ENCODE measurements around the gene MAD1L1. TPM values are rescaled to one million over a fixed set of nuclear protein-coding genes. Genes with fewer than 3 reads are reported as not detected.

The MAD1L1 gene
- total and polyA plus RNA-seq, 8 donors: 21.4 to 58.8 (median 22.5) TPM

DNA sequence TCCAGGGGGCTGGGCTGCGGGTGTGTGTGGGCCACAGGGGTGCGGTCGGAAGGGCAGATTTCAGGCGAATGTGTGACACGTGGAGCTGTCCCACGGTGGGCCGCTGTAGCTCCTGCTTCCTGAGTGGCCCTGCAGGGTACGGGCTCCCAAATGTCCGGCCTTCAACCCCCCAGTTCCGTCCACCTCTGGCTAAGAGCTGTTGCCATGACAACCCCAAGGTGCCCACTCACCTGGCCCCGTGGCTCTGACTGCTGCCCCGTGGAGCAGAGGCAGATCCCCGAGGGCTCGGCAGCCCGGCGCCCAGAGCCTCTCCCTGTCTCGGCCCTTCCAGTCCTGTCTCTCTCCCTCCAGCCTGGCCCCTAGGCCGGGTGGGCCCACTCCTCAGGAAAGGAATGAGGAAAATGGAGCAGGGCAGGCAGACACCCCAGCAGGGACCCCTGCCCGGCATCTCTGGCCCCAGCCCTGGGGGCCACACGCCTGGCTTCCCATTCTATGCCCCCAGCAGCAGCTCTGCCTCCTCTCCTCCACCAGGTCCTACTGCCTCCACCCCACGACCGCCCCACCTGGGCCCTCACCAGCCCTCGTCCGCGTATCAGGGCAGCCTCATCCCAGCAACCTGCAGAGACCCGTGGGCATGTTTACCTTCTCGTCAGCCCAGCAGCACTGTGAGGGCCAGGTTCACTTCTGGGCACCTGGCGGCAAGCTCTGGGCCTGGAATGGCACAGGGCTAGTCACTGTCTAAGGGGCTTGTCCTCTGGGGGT is 347.1 kb downstream of the MAD1L1 start:
- intact Hi-C loops (cut with DNase I): no loop called here
- ATAC-seq: no peak
- Histone ChIP-seq H3K27me3 (no peaks in the 10 kb centered on the region), H3K27ac (no peak overlapping the region), H3K4me1 (no peaks in the 10 kb centered on the region), H3K36me3 (peaks cover 0 to 39% of the 10 kb centered on the region in 2 donors), H3K4me3 (no peak overlapping the region), H3K9me3 (peaks cover 0 to 2% of the 10 kb centered on the region in 2 donors)
- TF ChIP-seq, protein P1, sequence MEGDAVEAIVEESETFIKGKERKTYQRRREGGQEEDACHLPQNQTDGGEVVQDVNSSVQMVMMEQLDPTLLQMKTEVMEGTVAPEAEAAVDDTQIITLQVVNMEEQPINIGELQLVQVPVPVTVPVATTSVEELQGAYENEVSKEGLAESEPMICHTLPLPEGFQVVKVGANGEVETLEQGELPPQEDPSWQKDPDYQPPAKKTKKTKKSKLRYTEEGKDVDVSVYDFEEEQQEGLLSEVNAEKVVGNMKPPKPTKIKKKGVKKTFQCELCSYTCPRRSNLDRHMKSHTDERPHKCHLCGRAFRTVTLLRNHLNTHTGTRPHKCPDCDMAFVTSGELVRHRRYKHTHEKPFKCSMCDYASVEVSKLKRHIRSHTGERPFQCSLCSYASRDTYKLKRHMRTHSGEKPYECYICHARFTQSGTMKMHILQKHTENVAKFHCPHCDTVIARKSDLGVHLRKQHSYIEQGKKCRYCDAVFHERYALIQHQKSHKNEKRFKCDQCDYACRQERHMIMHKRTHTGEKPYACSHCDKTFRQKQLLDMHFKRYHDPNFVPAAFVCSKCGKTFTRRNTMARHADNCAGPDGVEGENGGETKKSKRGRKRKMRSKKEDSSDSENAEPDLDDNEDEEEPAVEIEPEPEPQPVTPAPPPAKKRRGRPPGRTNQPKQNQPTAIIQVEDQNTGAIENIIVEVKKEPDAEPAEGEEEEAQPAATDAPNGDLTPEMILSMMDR (IDR thresholded peaks at IDR 0.05): no peak
- peak in 1 of 4 donors; percentile 76 for DNase-seq

DNA sequence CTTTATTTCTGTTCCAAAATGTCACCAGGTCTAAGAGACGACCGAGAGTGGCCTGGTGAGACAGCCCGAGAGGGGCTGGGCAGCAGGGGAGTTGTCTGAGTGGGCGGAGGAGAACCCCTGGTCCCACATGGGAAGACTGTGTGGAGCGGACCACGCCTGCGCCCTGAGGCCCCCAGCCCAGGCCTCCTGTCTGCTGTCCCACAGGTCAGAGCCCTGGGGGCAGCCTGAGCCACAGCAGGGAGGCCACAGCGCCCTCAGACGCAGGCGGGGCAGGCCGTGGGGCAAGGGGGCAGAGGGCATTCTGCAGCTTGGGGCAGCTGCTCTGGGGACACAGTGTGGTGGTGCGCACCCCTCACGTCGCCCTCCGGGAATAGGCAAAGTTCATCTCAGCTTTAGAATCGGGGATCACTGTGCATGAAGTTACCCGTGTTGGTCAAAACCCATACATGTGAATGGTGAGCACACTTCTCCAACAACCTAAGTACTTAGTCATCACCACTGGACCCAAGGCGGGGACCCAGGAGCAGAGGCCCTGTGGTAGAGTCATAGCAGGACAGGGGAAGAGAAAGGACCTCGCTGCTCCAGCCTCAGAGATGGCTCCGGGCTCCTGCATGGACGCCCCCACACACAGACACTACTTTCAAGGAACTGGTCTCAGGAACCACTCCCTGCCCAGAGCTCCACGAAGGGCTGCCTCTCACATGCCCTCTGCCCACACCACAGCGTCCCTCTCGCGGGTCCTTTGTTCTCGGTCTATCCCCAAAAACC is 348.0 kb downstream of the MAD1L1 start:
- Histone ChIP-seq H3K36me3 (peaks cover 0 to 46% of the 10 kb centered on the region in 2 donors), H3K4me3 (no peak overlapping the region), H3K4me1 (no peaks in the 10 kb centered on the region), H3K27me3 (no peaks in the 10 kb centered on the region), H3K9me3 (peaks cover 0 to 2% of the 10 kb centered on the region in 2 donors), H3K27ac (no peak overlapping the region)
- TF ChIP-seq, protein P1 (IDR thresholded peaks at IDR 0.05): no peak
- intact Hi-C loops (cut with DNase I): no loop called here
- DNase-seq (peak in 1 of 4 donors; percentile 62), ATAC-seq (no peak)

DNA sequence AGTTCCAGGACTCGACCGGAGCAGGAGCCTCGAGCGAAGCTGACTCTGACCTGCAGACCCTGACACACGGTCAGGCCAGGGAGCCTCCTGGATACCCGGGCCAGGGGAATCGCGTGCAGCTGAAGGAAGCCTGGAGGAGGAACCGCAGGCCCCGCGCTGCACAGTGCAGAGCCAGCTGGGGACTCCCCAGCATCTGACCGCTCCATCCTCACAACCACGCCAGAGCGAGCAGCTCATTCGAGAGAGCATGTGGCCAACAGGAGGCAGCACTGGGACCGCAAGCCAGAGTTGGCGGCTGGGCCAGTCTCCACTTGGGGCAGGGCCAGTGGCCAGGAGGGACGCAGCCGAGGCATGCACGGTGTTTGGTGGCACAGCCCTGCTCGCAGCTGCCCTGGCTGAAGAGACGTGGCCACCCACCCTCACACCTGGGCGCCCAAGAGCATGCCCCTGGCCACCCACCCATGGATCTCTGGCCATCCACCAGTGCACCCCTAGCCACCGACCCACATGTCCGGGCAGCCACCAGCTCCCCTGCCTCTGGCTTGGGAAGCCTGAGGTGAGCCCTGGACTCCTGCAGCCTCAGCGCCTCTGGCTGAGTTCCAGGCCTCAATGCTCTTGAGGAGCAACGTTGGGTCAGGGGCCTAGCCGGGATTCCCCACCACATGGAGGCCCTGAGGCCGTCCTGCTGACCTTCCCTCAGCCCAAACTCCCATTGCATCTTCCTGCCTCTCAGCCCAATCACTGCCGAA is 348.7 kb downstream of the MAD1L1 start:
- intact Hi-C loops (cut with DNase I): no loop called here
- no peaks in the 10 kb centered on the region for H3K4me1 ChIP-seq
- no peak for ATAC-seq
- no peak overlapping the region for H3K4me3 ChIP-seq
- H3K27me3 ChIP-seq: no peaks in the 10 kb centered on the region
- TF ChIP-seq, protein P1 (IDR thresholded peaks at IDR 0.05): no peak
- DNase-seq: peak in 1 of 4 donors; percentile 76
- H3K27ac ChIP-seq: no peak overlapping the region
- H3K9me3 ChIP-seq: peaks cover 0 to 2% of the 10 kb centered on the region in 2 donors
- H3K36me3 ChIP-seq: peaks cover 0 to 41% of the 10 kb centered on the region in 2 donors

DNA sequence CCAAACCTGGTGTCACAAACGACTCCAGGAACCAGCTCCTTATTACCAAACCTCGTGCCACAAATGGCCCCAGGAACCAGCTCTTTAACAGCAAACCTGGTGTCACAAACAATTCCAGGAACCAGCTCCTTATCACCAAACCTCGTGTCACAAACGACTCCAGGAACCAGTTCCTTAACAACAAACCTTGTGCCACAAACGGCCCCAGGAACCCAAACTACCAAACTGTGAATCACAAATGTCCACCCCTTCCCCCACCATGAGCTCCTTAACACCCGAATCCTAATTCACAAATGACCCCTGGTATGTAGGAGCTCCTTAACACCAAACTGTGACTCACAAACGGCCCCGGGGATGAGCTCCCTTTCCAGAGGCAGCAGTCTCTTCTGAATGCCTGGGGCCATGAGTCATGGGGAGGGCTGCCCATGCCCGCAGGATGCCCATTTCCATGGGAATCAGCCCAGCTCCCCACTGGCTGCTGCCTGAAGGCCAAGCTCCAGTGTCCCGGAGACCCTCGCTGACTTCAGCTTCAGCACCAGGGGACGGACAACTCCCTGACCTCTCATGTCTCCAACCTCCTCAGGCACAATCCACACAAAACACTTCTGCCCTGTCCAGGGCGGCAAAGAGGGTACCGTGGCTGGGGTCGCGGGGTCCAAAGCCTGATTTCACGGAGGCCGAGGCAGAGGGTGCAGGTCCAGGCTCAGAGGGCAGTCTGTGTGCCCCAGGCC is 349.5 kb downstream of the MAD1L1 start:
- ATAC-seq: no peak
- Histone ChIP-seq H3K9me3 (peaks cover 0 to 5% of the 10 kb centered on the region in 2 donors), H3K4me1 (no peaks in the 10 kb centered on the region), H3K27me3 (no peaks in the 10 kb centered on the region), H3K4me3 (no peak overlapping the region), H3K36me3 (peaks cover 0 to 34% of the 10 kb centered on the region in 2 donors), H3K27ac (no peak overlapping the region)
- TF ChIP-seq, protein P1 (IDR thresholded peaks at IDR 0.05): no peak
- intact Hi-C loops (cut with DNase I): no loop called here
- peak in 1 of 4 donors; percentile 60 for DNase-seq

Data from left lung (tissue), 10 donors.